Measurements from ENCODE around the gene ANXA7. TPM values are rescaled to one million over a fixed set of nuclear protein-coding genes. Genes with fewer than 3 reads are reported as not detected.

The ANXA7 gene
- total RNA-seq, 2 experiments from 2014 or later, result 101 to 103 TPM

DNA sequence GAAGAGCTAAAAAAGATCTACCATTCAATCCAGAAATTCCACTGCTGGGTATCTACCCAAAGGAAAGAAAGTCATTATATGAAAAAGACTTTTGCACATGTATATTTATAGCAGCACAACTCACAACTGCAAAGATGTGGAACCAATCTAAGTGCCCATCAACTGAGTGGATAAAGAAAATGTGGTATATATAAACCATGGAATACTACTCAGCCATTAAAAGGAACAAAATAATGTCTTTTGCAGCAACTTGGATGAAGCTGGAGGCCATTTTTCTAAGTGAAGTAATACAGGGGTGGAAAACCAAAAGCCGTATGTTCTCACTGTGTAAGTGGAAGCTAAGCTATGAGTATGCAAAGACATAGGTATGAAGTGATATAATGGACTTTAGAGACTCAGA is 3.0 kb downstream of the ANXA7 start:
- no peak for DNase-seq
- POLR2A ChIA-PET, result interaction anchor here (0.6 to 3.4 kb wide), 2 partner anchors 159 to 165 kb away, joined by 3 to 12 read pairs; partner anchors contain the start of gene MRPS16
- Mint-ChIP-seq H3K4me3 (no peak overlapping the region), H3K4me1 (ENCODE audit: low read depth) (peaks cover 63% of the 10 kb centered on the region), H3K27me3 (peaks cover 2% of the 10 kb centered on the region), H3K27ac (no peak overlapping the region), H3K9me3 (no peaks in the 10 kb centered on the region), H3K36me3 (ENCODE audit: low read depth) (peaks cover 32% of the 10 kb centered on the region)
- no peak for ATAC-seq
- CTCF ChIA-PET, result interaction anchor here (0.5 to 1.0 kb wide), 2 partner anchors 9 to 213 kb away, joined by 3 read pairs; no protein-coding TSS in a partner anchor
- intact Hi-C loops (cut with micrococcal nuclease), result no loop called here
- TF ChIP-seq, protein P1, sequence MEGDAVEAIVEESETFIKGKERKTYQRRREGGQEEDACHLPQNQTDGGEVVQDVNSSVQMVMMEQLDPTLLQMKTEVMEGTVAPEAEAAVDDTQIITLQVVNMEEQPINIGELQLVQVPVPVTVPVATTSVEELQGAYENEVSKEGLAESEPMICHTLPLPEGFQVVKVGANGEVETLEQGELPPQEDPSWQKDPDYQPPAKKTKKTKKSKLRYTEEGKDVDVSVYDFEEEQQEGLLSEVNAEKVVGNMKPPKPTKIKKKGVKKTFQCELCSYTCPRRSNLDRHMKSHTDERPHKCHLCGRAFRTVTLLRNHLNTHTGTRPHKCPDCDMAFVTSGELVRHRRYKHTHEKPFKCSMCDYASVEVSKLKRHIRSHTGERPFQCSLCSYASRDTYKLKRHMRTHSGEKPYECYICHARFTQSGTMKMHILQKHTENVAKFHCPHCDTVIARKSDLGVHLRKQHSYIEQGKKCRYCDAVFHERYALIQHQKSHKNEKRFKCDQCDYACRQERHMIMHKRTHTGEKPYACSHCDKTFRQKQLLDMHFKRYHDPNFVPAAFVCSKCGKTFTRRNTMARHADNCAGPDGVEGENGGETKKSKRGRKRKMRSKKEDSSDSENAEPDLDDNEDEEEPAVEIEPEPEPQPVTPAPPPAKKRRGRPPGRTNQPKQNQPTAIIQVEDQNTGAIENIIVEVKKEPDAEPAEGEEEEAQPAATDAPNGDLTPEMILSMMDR (IDR thresholded peaks at IDR 0.05), result no peak

DNA sequence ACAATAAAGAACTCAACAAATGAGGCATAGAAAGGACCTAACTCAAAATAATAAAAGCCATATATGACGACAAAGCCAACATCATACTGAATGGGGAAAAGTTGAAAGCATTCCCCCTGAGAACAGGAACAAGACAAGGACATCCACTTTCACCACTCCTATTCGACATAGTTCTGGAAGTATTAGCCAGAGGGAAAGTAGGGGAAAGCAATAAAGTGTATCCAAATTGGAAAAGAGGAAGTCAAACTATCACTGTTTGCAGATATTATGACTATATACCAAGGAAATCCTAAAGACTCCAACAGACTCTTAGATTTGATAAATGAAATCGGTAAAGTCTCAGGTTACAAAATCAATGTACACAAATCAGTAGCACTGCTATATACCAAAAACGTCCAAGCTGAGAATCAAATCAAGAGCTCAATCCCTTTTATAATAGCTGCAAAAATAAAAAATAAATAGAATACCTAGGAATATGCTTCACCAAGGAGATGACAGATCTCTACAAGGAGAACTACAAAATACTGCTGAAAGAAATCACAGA is 4.8 kb downstream of the ANXA7 start:
- CTCF ChIA-PET, result no interaction called here
- TF ChIP-seq, protein P1 (IDR thresholded peaks at IDR 0.05), result no peak
- Mint-ChIP-seq H3K36me3 (ENCODE audit: low read depth) (peaks cover 34% of the 10 kb centered on the region), H3K4me1 (ENCODE audit: low read depth) (peaks cover 59% of the 10 kb centered on the region), H3K9me3 (no peaks in the 10 kb centered on the region), H3K27ac (no peak overlapping the region), H3K27me3 (no peaks in the 10 kb centered on the region), H3K4me3 (no peak overlapping the region)
- intact Hi-C loops (cut with micrococcal nuclease), result no loop called here
- ATAC-seq (no peak), DNase-seq (no peak)
- POLR2A ChIA-PET, result interaction anchor here (0.5 kb wide), 1 partner anchor 170 kb away, joined by 3 read pairs; no protein-coding TSS in a partner anchor

DNA sequence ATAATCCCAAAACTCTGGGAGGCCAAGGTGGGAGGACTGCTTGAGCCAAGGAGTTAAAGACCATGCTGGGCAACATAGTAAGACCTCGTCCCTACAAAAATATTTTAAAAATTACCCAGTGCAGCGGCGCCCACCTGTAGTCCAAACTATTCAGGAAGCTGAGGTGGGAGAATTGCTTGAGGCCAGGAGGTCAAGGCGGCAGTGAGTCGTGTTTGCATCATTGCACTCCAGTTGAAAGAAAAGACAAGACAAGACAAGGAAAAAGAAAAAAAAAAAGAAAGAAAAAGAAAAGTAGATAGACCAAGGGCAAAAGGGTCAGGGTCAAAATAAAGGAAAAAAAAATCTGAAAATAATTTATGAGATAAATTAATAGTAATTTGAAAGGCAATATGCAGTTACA is 5.8 kb downstream of the ANXA7 start:
- Mint-ChIP-seq H3K27ac (no peak overlapping the region), H3K9me3 (no peaks in the 10 kb centered on the region), H3K4me3 (no peak overlapping the region), H3K4me1 (ENCODE audit: low read depth) (peaks cover 65% of the 10 kb centered on the region), H3K27me3 (no peaks in the 10 kb centered on the region), H3K36me3 (ENCODE audit: low read depth) (peaks cover 33% of the 10 kb centered on the region)
- intact Hi-C loops (cut with micrococcal nuclease), result no loop called here
- ATAC-seq, result no peak
- TF ChIP-seq, protein P1 (IDR thresholded peaks at IDR 0.05), result no peak
- ChIA-PET CTCF (no interaction called here), POLR2A (no interaction called here)
- no peak for DNase-seq

DNA sequence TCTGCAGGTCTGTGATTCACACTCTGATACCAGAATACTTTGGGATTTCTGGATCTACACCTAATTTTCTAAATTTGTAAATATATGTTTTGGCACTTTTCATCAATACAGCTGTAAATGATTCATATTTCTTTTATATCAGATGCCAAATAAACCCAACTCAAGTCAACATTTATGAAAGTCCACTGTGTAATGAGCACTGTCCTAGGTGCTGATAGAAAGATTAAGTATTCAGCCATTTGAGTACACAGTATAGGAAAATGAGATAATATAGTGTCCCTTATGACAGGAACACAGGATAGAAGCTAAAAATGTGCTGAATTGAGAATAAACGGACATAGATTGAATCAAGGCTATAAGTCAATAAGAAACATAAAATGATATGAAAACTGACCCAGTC is 6.4 kb downstream of the ANXA7 start:
- Mint-ChIP-seq H3K9me3 (no peaks in the 10 kb centered on the region), H3K4me3 (no peak overlapping the region), H3K27ac (no peak overlapping the region), H3K27me3 (no peaks in the 10 kb centered on the region), H3K36me3 (ENCODE audit: low read depth) (peaks cover 28% of the 10 kb centered on the region), H3K4me1 (ENCODE audit: low read depth) (peaks cover 65% of the 10 kb centered on the region)
- POLR2A ChIA-PET, result no interaction called here
- CTCF ChIA-PET, result no interaction called here
- TF ChIP-seq, protein P1 (IDR thresholded peaks at IDR 0.05), result no peak
- intact Hi-C loops (cut with micrococcal nuclease), result no loop called here
- no peak for DNase-seq
- no peak for ATAC-seq

DNA sequence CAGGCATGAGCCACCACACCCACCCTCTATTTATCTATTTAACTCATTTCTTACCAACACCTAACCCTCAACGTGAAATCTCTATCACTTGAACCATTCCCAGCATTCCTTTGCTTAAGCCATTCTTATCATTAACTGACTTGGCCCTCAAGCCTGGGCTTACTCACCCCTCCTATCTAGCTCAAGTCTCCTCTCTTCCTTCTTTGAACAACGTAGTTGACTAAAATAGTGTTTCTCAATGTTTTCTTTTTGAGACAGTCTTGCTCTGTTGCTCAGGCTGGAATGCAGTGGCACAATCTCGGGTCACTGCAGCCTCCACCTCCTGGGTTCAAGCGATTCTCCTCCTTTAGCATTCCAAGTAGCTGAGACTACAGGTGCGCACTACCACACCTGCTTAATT is 7.0 kb downstream of the ANXA7 start:
- TF ChIP-seq, protein P1 (IDR thresholded peaks at IDR 0.05), result no peak
- Mint-ChIP-seq H3K27ac (no peak overlapping the region), H3K36me3 (ENCODE audit: low read depth) (peaks cover 28% of the 10 kb centered on the region), H3K9me3 (no peaks in the 10 kb centered on the region), H3K27me3 (no peaks in the 10 kb centered on the region), H3K4me3 (no peak overlapping the region), H3K4me1 (ENCODE audit: low read depth) (peaks cover 62% of the 10 kb centered on the region)
- ATAC-seq, result no peak
- ChIA-PET CTCF (no interaction called here), POLR2A (no interaction called here)
- no peak for DNase-seq
- intact Hi-C loops (cut with micrococcal nuclease), result no loop called here

All from activated CD8-positive, alpha-beta T cell treated with anti-CD3 and anti-CD28 coated beads for 36 hours (primary cell).